Smooth muscle cell (in vitro differentiated cells): Measurements from ENCODE around the gene FAM237A. TPM values are rescaled to one million over a fixed set of nuclear protein-coding genes. Genes with fewer than 3 reads are reported as not detected.

Source experiments
- DNase-seq: peaks from one replicate; lab custom pipeline; 2025; ENCODE audit not compliant: unreplicated experiment; lab: John Stamatoyannopoulos, UW
- H2AFZ ChIP-seq: fragments of 200-600 bp; sonication (generic); 2 replicates; pipeline ENCODE4 v1.6.0; 2016; ENCODE audit warnings: antibody characterized with exemption, low read depth, mild to moderate bottlenecking
- H3F3A ChIP-seq: fragments of 200-600 bp; sonication (generic); 2 replicates; pipeline ENCODE4 v1.6.0; 2017; ENCODE audit warnings: antibody characterized with exemption, low read depth
- H3K27ac ChIP-seq: fragments of 200-600 bp; sonication (generic); 2 replicates; pipeline ENCODE4 v1.5.1; 2016; ENCODE audit warnings: low read depth, mild to moderate bottlenecking
- H3K27me3 ChIP-seq: fragments of 200-600 bp; sonication (generic); 2 replicates; pipeline ENCODE4 v1.6.1; 2016; ENCODE audit warnings: low read depth, mild to moderate bottlenecking
- H3K36me3 ChIP-seq: fragments of 200-600 bp; sonication (generic); 2 replicates; pipeline ENCODE4 v1.5.1; 2016; ENCODE audit warnings: low read depth
- H3K4me1 ChIP-seq: fragments of 200-600 bp; sonication (generic); 2 replicates; pipeline ENCODE4 v1.5.1; 2016; ENCODE audit warnings: low read depth
- H3K4me2 ChIP-seq: fragments of 200-600 bp; sonication (generic); 2 replicates; pipeline ENCODE4 v1.6.0; 2016; ENCODE audit warnings: mild to moderate bottlenecking
- H3K4me3 ChIP-seq: fragments of 200-600 bp; sonication (generic); 2 replicates; pipeline ENCODE4 v1.5.1; 2016; ENCODE audit warnings: mild to moderate bottlenecking
- H3K79me2 ChIP-seq: fragments of 200-600 bp; sonication (generic); 2 replicates; pipeline ENCODE4 v1.6.0; 2016; ENCODE audit warnings: low read depth, mild to moderate bottlenecking
- H3K9ac ChIP-seq: fragments of 200-600 bp; sonication (generic); 2 replicates; pipeline ENCODE4 v1.6.0; 2016; ENCODE audit warnings: low read depth
- H3K9me3 ChIP-seq: fragments of 200-600 bp; sonication (generic); replicated peaks from 2 replicates; pipeline ENCODE4 v1.5.1; 2016; ENCODE audit warnings: low read depth
- H4K20me1 ChIP-seq: fragments of 200-600 bp; sonication (generic); 2 replicates; pipeline ENCODE4 v1.6.0; 2016; ENCODE audit warnings: low read depth
- CTCF ChIP-seq: fragments of 200-600 bp; sonication (generic); IDR thresholded peaks from 2 replicates; pipeline ENCODE4 v1.5.1; 2017; ENCODE audit warnings: borderline replicate concordance, mild to moderate bottlenecking, antibody characterized with exemption; ENCODE audit not compliant: insufficient read depth, poor library complexity, severe bottlenecking
- WGBS: methylation state at CpG from one replicate; pipeline ENCODE4 v1.1.7; 2016; ENCODE audit warnings: low lambda C conversion rate; 5-methylcytosine and 5-hydroxymethylcytosine counted together
- polyA plus RNA-seq: library from polyadenylated mRNA; unstranded; fragments of >200 nt; fragmentation: Nextera tagmentation; extraction: Ambion mirVana; gene quantifications from 2 replicates; pipeline ENCODE4 v1.2.1, GENCODE V29; 2016
- total RNA-seq: library from RNA; depleted of rRNA; stranded (reverse); fragments of >200 nt; gene quantifications from 2 replicates; pipeline ENCODE4 v1.2.3, GENCODE V29; 2014

FAM237A gene
- total and polyA plus RNA-seq, 2 experiments from 2014 or later, result not detected

GRCh38 chr2:206627632-206628031, 14.7 kb upstream of the FAM237A start:
- Histone ChIP-seq H2AFZ (no peak overlapping the region), H4K20me1 (no peaks in the 10 kb centered on the region), H3K4me3 (no peak overlapping the region), H3F3A (no peaks in the 10 kb centered on the region), H3K9me3 (no peaks in the 10 kb centered on the region), H3K9ac (no peak overlapping the region), H3K36me3 (no peaks in the 10 kb centered on the region), H3K27me3 (peaks cover 3% of the 10 kb centered on the region), H3K27ac (no peak overlapping the region), H3K4me2 (no peak overlapping the region), H3K79me2 (no peaks in the 10 kb centered on the region), H3K4me1 (no peaks in the 10 kb centered on the region)
- no peak for TF ChIP-seq CTCF
- DNase-seq, result no peak

GRCh38 chr2:206631340-206631739, 10.9 kb upstream of the FAM237A start:
- WGBS, result 60% methylated on average over 3 of the region's 3 CpGs
- H3K4me3 ChIP-seq, result no peak overlapping the region

GRCh38 chr2:206635015-206635414, 7.3 kb upstream of the FAM237A start:
- no peak overlapping the region for H3K9ac ChIP-seq
- 79% methylated on average over 1 of the region's 1 CpG for WGBS
- no peak for TF ChIP-seq CTCF

More at GRCh38 chr2:206631340-206631739, 10.9 kb upstream of the FAM237A start:
- no peaks in the 10 kb centered on the region for H3K79me2 ChIP-seq
- H3K9me3 ChIP-seq, result no peaks in the 10 kb centered on the region
- H3K9ac ChIP-seq, result no peak overlapping the region
- H4K20me1 ChIP-seq, result no peaks in the 10 kb centered on the region
- no peak overlapping the region for H3K4me2 ChIP-seq
- H3K27me3 ChIP-seq, result peaks cover 3% of the 10 kb centered on the region
- no peak overlapping the region for H3K27ac ChIP-seq
- H3K4me1 ChIP-seq, result no peaks in the 10 kb centered on the region
- no peak overlapping the region for H2AFZ ChIP-seq
- DNase-seq, result no peak
- H3K36me3 ChIP-seq, result no peaks in the 10 kb centered on the region
- TF ChIP-seq CTCF, result no peak
- H3F3A ChIP-seq, result no peaks in the 10 kb centered on the region

GRCh38 chr2:206639636-206640035, 2.7 kb upstream of the FAM237A start:
- Histone ChIP-seq H4K20me1 (no peaks in the 10 kb centered on the region), H3K36me3 (no peaks in the 10 kb centered on the region), H3K4me1 (peaks cover 3% of the 10 kb centered on the region), H3K4me3 (no peak overlapping the region), H3K27me3 (peaks cover 26% of the 10 kb centered on the region), H3K4me2 (no peak overlapping the region), H2AFZ (no peak overlapping the region), H3K9me3 (no peaks in the 10 kb centered on the region), H3K9ac (no peak overlapping the region), H3K79me2 (no peaks in the 10 kb centered on the region), H3K27ac (no peak overlapping the region), H3F3A (no peaks in the 10 kb centered on the region)
- WGBS, result 33% methylated on average over 2 of the region's 2 CpGs
- DNase-seq, result no peak
- TF ChIP-seq CTCF, result no peak

More at GRCh38 chr2:206635015-206635414, 7.3 kb upstream of the FAM237A start:
- Histone ChIP-seq H3K4me3 (no peak overlapping the region), H3K27ac (no peak overlapping the region), H3F3A (no peaks in the 10 kb centered on the region), H3K27me3 (peaks cover 5% of the 10 kb centered on the region), H3K4me1 (no peaks in the 10 kb centered on the region), H2AFZ (no peak overlapping the region), H3K79me2 (no peaks in the 10 kb centered on the region), H3K36me3 (no peaks in the 10 kb centered on the region), H4K20me1 (no peaks in the 10 kb centered on the region), H3K4me2 (no peak overlapping the region), H3K9me3 (no peaks in the 10 kb centered on the region)
- DNase-seq, result no peak
